Brain pericyte (primary cell): Measurements from ENCODE around the gene NUB1.

ENCODE experiments used
- DNase-seq: peaks from one replicate; pipeline ENCODE4 v3.0.0-alpha.2; 2012; ENCODE audit warnings: low read depth, low spot score

The NUB1 gene

DNA sequence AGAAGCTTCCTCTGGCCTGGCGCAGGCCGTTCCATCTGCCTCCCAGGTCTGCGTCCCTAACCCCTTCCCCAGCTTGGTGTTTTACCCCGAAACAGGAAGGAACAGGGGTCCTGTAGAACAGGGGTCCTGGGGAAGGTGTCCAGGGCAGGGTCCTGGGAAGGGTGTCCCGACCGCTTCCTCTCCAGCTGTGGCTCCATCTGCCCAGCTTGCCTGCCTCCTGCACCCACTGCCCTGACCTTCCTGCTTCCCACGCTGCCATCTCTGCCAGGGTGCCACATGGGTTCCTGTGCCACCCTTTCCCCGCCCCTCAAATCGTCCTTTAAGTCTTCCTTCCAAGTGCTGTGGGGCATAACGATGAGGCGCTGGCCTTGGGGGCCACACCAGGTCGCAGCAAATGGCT lies 35.8 kb downstream of the NUB1 start:
- no peak for DNase-seq

DNA sequence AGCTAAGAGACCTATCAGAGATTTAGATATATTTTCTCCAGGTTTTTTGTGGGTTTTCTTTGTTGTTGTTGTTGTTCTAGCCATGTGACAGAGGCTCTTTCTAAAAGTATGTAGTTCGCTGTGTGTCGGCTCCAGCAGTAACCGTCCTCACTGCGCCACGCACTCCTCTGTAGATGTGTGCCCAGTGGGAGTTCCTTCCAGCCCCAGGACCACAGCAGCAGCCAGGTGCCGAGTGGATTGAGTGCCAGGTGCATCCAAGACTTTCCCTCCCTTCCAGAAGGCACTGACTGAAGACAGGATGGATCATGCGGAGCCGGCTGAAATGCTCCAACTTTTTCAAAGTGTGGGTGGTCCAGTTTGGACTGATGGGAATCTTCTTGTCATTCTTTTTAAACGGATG lies 36.4 kb downstream of the NUB1 start:
- no peak for DNase-seq

DNA sequence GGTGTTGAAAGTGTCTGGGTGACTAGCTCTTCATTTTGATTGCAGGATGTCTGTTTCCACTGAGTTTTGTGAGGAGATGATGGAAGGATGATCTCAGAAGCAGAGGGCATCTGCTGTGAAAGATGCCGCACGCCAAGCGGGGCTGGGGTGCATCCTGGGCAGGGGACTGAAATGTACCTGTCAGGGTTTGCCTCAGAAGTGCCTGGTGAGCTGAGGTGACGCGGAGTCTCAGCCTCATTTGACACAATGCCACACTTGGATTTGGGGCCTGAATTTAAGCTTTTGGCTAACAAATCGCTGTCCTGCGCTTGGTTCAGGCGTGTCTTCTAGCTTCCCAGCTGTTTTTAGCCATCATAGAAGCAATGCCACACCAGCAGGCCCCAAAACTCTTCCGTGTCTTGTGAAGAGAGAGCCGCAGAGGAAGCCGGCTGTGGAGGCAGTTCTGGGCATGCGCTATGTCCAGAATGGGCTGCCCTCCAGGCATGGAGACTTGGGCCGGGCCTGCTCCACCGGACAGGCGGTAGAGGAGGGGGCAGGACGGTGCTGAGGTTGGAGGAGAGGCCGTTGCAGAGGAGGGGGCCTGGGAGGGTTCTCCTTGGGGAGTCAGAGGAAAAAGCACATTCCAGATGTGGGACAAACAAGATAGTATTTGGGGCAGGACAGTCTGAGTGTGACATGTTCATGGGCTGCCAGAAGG lies 37.0 kb downstream of the NUB1 start:
- DNase-seq, result no peak

DNA sequence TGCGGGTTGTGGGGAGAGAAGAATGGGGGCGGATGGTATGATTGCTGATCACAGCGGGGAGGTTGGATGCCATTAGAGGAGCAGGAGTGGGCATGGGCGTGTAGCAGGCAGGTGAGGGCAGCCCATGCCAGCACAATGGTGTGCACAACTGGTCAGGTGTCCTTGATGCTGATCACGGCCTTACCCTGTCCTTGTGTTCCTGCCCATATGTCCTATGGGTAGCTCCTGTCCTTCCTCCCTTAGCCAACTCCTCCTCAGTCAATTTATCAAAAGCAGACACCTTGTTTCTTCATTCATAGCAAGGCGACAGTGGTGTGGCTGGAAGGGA lies 37.5 kb downstream of the NUB1 start:
- no peak for DNase-seq

DNA sequence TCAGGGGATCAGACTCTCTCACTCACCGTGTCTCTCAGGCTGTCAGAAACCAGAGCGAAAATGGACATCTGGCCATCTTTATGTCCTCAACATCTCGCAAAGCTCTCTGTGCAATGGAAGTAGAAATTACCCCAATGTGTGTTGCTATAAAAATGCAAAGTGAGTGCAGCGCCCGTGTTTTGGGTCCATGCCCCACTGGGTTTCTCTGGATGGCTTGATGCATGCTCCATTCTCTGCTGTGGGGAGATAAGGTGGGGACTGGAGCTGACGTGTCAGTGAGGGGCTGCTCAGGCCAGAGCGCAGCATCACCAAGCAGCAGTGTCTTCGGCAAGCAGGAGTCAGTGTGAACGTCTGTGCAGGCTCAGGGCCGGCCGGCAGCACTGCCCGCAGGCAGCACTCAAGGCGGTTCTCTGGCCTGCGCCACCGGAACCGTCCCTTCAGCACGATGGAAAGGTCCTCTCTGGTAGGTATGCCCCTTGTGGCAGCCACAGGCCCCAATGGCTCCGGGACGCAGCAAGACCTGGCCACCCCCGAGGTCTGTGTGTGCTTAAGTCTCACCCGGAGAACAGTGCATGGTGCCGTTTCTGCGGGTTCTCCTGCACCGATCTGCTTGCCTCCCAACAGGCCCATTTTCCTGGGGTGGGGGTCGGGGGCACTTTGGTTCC lies 38.1 kb downstream of the NUB1 start:
- DNase-seq, result no peak

DNA sequence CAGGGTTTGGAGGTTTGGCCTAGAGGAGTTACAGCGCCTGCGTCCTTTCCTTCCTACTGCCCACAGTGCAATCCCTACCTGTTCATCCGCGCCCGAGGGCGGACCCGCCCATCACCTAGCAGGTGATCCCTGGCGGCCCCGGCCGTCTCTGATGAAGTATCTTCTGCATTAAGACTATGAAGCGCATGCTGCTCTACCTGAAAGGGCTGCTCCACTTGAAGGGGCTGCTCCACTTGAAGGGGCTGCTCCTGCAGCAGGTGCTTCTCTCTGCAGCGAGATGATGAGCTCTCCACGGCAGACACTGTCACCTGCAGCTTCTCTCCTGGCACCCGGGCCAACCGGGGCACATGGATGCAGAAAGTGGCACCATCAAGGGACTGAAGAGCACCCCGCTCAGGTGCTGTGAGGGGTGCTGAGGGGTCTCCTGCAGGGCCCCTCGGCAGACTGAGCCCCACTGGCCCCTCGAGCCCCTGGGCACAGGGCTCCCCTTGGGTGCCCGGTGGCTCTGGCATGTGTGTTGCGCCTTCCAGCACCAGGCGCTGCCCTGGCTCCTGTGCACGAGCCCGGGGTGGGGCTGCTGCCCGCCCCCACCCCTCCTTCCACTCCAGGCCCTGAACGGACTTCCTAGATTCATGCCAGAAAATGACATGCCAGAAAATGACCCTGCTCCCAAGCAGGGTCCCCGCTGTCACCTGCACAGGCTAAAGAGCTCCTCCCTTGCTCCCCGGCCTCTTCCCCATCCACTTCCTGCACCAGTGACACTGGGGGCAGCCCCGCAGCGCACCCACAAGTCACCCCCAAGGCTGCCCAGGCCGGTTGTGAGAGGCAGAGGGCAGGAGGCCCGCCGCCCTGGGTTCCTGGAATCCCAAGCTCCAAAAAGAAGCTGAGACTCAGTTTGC lies 38.8 kb downstream of the NUB1 start:
- DNase-seq, result no peak

DNA sequence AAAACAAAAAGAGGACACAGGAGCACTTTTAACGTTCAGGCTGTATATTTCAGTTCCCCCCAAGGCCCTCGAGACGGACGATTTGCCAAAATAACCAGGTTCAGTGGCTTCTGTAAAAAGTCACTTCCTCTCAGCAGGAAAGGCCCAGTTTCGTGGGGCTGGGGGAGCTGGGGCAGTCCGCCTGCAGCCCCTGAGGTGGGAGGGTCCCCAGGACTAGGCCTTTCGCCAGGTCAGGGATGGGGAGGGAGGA lies 39.4 kb downstream of the NUB1 start:
- no peak for DNase-seq

DNA sequence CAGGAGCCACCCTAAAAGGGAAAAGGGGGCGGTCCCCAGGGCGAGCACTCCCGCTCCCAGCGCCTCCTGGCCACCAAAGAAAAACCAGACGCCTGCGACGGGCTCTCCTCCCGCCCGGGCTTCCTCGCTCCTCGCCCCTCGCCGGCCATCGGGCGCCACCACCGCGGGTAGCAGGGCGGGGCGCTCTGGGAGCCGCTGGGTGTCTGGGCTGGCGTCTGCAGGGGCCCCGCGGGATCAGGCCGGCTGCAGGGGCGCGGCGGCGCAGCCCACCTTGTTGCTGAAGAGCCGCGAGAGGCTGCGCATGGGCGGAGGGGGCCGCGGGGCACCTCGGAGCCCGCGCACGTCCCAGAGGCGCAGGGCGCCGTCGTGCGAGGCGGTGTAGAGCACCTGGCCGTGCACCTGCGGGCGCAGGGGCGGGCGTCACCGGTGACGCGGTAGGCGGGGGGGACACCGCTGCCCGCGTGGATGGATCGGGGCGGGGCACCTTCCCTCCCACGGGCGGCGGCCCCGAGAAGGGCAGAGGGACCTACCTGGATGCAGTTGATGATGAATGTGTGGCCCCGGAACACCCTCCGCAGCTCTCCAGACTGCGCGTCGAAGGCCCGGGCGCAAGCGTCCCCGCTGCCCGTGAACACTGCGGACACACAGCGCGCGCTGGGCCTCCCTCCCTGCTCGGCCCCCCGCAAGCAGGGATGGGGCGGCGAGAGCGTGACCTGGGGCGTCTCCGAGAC lies 39.9 kb downstream of the NUB1 start:
- no peak for DNase-seq

DNA sequence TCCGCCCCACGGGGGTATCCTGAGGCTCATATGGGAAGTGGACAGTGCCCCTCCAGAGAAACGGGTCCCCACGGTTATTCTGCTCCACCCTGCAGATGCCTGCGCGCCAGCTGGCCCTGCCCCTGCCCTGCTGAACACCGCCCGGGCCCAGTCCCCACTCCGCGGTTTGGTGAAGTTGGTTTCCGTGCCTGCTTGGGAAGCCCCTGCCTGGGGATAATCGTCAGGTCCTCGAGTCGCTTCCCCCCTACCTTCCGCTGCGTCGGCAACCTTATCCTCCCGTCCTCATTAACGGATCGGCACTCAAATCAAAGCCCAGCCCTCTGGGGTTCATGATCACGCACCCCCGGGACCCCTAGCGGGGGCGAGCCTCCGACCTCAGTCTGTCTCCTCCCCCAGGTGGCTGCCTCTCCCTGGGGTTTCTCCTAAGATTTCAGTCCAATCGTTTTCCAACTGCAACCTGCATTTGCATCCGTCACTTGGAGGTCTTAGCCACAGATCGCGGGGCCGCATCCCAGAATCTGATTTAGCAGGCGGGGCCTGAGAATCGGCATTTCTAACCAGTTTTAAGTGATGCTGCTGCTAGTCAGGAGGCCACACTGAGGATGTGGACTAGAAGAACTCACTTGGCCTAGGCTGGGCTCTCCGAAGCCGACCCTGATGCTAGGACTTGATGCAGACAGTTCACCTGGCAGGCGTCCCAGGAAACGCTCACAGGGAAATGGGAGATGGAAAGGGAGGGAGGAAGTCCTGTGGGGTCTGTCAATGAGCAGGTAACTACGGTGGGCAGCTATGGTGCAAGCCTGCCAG lies 40.7 kb downstream of the NUB1 start:
- DNase-seq, result no peak

DNA sequence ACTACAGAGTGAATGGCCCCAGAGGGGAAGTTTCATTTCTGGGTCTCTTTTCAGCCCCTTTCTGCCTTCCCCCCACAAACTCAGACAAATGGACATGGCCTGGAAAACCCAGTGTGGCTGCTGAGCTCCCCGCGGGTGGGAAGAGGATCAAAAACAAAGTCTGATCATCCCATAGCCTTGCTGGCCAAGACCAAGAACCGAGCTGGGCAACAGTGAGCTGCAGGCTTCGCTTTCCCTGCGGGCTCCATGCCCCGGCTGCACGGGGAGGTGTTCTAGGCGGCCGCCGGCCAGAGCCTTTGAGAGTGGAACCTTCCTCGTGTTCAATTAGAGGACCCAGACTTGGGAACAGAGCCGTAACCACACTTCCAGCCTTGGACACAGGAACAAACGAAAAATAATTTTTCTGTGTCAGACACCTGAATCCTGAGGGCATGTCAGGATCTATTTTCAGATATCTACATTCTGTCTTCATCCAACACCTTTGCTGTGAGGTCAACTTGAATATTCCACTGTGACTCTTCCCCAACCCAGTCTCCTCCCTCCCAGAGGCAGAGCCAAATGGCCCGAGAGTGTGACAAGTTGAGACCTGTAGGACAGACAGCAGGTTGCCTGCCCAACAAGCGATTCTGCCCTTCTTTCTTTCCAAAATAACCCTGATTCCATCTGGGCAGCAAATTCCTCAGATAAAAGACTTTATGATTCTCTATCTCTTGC lies 42.2 kb downstream of the NUB1 start:
- DNase-seq, result no peak

DNA sequence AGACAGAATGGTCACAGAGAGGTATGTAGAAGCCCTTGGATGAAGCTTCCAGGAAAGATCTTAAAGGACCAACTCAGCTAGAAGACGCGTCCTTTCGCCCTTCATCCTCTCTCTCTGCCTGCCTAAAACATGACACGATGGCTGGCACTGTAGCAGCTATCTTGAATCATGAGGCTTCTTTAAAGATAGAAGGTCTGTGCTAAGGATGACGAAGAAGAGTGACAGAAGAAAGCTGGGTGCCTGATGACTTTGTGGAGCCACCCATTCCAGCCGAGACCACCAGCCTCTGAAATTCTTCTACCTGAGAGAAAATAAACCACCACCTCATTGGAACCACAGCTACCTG lies 42.7 kb downstream of the NUB1 start:
- DNase-seq, result no peak

DNA sequence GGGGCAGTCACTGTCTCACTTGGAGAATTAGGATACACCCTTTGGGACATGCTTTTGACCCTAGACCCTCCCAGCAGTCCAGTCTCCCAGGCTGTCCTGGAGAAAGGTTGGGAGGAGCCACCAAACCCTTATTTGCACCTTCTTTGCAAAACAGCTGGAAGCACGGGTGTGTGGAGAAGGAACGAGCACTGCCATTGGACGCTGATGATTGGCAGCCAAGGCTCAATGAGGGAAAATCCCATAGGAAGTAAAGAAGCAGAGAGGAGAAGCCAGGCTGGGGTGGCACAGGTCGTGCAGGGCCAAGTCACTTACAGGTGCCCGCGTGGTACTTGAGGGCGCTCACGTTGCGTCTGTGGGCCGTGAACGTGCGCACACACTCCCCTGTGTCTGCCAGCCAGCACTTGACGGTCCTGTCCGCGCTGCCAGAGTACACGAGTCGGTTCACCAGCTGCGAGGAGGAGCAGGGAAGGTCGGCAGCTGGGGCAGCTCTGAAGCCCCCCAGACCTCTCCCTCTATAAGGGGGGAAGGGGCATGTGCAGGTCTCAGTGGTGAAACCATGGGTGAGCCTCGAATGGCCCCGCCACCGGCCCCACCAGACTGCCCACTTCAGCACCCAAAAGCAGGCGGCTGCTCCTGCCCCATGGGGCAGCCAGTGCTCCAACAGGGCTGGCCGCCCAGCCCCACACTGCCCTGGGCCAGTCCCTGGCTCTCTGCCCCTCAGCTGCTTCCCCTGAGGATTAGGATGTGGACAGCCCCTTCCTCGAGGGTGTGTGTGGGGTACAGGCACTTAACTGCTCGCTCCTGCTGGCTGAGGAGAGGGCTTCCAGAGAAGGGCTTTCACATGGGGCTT lies 43.4 kb downstream of the NUB1 start:
- no peak for DNase-seq

DNA sequence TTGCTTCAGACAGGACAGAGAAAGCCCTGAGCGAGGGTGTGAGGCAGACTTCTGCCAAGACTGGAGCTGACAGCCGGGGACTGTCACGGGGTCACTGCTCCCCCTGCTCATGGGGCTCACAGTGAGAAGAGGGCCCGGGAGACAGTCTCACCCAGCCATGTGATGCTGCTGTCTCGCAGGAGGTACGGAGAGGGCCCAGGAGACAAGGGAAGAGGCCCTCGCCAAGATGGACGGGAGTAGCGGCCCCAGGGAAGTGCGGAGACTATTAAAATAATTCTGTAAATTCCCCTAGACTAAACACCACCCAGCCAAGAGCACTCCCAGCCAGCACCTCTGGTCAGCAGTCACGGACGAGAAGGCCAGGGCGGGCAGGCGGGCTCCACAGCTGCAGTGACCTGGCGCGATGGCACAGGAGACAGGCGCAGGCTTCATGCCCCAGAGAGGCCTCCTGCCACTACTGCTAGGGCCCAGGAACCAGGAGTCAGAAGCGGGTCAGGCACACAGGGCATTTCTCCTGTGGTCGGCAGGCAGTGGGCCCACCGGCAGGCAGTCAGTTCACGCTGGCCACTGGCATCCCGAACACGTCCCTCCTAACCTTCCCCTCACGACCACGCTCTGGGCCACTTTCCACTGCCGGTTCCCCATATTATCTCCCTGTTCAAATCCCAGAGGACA lies 44.2 kb downstream of the NUB1 start:
- no peak for DNase-seq

DNA sequence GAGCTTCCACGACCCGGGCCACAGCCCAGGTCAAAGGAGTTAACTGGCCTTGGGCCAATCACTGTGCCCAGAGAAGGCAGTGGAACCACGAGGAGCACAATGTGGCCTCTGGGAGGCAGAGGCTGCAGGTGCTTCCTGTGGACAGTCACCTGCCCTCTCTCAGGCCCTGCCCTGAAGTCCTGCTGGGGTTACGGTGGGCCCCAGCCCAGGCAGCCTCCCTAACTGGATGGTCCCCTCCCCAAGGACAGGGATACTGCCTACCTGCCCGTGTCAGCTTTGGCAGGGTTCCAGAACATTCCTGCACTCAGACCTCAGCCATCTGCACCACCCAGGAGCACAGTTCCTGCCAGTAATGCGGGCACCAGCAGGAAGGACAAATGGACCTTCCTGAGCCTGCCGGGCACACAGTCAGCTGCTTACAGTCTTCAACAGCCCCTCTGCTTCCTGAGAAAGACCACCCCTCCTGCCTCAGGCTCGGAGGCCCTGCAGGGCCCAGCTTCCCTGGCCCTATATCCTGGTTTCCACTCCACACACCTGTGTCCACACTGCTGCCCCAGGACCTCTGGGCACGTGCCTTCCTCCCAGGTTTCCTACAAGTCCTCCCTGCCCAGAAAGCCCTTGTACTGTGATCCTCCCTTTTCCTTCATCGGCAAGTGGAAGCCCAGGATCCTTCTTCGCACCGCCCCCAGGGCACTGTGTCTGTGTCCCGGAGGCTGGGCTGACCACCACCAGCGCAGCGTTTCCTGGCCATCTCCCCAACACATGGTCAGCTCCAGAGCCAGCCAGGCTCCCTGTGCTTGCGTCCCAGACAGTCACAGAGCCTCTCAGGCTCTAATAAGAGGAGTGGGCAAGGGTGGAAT lies 44.9 kb downstream of the NUB1 start:
- no peak for DNase-seq

DNA sequence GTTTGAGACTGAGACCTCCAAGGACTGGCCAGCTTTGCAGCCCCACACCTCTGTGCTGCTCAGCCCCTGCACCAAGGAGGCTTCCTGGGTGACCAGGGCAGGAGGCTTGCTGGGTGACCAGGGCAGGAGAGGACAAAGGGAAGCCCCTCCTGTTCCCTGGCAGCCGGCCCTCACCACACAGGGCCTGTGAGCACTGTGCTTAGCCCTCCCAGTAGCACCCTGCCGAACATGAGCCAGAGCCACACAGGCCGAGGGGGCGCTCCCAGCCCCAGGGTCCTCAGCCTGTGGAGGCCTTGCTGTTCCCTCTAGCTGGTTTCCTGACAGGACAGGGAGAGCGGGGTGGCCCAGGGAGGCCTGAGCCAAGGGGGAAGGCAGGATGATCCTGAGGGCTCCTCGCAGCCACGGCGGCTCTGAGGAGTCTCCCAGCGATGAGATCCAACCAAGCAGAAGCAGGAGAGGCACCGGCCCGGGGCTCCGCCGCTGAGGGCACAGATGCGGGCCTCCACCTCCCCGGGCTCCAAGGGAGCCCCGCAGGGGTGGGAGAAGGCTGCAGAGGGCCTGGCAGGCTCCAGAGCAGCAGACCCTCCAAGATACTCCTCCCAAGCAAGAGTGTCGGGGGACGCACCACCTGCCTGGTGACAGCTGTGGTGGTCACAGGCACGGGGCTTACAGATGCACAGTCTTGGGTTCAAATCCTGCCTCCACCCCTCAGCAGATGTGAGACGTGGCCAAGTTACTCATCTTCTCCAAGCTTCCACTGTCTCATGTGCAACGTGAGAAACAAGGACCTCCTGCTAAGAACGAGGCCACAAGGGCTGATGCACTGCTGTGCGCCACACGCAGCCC lies 45.8 kb downstream of the NUB1 start:
- no peak for DNase-seq

DNA sequence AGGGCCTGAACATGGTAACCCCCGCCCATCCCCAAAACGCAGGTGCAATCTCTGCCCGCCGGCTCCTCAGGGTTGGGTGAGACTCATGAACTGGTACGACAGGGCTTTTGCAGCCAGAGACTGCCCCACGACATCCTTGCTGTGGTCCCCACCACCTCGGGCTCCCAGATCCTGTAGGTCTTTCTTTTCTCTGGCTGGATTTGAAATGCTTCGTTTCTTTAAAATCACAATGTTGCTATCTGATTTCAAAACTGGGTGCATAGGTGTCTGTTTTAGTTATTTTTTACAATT lies 46.3 kb downstream of the NUB1 start:
- DNase-seq, result no peak

DNA sequence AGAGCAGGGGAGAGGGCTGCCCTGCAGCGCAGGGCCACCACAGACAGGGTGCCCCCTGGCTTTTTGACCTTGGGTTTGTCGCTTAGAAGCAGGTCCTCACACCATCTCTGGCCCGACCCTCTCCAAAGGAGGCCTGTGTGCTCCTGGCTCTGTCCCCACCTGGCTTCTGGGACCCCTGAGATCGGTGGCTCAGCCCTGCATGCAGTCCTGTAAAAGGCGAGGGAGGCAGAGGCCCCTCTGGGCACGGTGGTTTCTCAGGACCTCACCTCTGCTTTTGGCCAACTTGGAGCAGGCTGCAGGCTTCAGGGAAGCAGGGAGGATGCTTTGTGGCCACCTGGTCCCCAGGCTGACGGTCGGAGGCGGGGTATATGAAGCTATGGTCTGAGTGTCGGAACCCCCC lies 46.8 kb downstream of the NUB1 start:
- no peak for DNase-seq
